Measurements from ENCODE around the gene DDX54.
A peak's percentile ranks its signal among the peaks of the same experiment; 100 is the strongest.

The DDX54 gene, protein sequence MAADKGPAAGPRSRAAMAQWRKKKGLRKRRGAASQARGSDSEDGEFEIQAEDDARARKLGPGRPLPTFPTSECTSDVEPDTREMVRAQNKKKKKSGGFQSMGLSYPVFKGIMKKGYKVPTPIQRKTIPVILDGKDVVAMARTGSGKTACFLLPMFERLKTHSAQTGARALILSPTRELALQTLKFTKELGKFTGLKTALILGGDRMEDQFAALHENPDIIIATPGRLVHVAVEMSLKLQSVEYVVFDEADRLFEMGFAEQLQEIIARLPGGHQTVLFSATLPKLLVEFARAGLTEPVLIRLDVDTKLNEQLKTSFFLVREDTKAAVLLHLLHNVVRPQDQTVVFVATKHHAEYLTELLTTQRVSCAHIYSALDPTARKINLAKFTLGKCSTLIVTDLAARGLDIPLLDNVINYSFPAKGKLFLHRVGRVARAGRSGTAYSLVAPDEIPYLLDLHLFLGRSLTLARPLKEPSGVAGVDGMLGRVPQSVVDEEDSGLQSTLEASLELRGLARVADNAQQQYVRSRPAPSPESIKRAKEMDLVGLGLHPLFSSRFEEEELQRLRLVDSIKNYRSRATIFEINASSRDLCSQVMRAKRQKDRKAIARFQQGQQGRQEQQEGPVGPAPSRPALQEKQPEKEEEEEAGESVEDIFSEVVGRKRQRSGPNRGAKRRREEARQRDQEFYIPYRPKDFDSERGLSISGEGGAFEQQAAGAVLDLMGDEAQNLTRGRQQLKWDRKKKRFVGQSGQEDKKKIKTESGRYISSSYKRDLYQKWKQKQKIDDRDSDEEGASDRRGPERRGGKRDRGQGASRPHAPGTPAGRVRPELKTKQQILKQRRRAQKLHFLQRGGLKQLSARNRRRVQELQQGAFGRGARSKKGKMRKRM

DNA sequence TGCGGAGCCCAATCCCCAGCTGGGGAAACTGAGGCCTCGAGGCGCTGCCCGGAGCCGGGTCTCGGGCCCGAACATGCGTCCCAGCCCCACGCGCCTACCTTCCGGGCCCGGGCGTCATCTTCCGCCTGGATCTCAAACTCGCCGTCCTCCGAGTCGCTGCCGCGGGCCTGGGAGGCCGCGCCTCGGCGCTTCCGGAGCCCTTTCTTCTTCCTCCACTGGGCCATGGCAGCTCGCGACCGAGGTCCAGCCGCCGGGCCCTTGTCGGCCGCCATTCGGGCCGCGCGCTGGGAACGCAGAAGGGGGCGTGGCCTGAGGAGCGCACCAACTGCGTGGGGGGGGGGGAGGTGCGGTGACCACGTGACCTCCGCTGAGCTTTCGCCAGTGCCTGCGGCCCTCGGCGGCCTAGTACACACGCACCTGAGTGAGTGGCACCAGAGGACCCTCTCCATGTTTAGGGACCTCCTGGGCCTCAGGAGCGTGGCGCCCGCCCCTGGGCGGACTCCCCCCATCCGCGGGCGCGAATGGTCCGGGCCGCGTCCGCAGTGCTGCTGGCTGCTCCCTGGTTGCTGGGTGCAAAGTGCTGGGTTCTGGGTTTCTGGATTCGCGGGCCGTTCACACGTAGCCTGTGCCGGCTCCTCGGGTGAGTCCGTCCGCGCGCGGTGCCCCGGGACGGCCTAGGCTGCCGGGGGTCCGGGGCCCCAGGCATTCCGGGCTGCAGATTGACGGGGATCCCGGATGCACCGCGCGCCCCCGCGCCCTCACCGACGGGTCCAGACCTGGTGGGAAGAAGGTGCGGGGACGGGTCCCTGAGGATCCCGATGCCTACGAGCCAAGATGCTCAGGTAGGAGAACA is at the start of gene DDX54, which contains the start of gene RITA1:
DDX54 (minus strand) TSS at position 299 of the 853 bp plus-strand sequence; CDS start at position 272, 27 bp downstream.
RITA1 (plus strand) TSS at position 542 of the 853 bp plus-strand sequence. CDS start 1,026 bp downstream, outside the sequence.
- TF ChIP-seq, protein P1, sequence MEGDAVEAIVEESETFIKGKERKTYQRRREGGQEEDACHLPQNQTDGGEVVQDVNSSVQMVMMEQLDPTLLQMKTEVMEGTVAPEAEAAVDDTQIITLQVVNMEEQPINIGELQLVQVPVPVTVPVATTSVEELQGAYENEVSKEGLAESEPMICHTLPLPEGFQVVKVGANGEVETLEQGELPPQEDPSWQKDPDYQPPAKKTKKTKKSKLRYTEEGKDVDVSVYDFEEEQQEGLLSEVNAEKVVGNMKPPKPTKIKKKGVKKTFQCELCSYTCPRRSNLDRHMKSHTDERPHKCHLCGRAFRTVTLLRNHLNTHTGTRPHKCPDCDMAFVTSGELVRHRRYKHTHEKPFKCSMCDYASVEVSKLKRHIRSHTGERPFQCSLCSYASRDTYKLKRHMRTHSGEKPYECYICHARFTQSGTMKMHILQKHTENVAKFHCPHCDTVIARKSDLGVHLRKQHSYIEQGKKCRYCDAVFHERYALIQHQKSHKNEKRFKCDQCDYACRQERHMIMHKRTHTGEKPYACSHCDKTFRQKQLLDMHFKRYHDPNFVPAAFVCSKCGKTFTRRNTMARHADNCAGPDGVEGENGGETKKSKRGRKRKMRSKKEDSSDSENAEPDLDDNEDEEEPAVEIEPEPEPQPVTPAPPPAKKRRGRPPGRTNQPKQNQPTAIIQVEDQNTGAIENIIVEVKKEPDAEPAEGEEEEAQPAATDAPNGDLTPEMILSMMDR (IDR thresholded peaks at IDR 0.05; ENCODE audit: low read depth, low read length, missing control alignments) = no peak
- peak within 1 kb of the TSS; percentile 75 for H3K4me3 ChIP-seq (ENCODE audit: low read depth, low read length)
- in situ Hi-C loops (cut with HindIII; ENCODE audit: low sequenced_read_pairs) = no loop called here
- no peak for DNase-seq (ENCODE audit: low read depth)

- in situ Hi-C loops (cut with HindIII; ENCODE audit: low sequenced_read_pairs) = no loop called here
- TF ChIP-seq, protein P1 (IDR thresholded peaks at IDR 0.05; ENCODE audit: low read depth, low read length, missing control alignments) = no peak
- no peak for DNase-seq (ENCODE audit: low read depth)
- H3K4me3 ChIP-seq (ENCODE audit: low read depth, low read length) = no peak overlapping the region
These were observed 49.2 kb upstream of the DDX54 start for GRCh38 chr12:113234483-113234882.

DNA sequence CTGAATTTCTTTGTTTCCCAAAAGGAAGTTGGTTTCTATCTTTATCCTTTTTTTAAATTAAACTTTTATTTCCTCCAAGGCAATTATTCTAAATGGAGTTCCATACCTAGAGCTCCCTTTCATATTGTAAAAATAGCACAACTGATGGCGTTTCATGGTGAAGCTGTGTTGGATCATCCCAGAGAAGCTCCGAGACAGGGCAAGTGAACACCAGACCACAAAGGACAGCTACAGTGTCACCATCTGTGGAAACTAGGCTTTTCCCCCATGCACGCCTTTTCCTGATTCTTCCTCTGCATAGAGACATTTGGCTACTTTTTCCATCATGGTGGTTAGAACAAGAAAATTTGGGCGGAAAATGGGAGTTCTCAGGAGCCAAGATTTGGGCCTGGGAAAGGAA is 48.7 kb upstream of the DDX54 start:
- in situ Hi-C loops (cut with HindIII; ENCODE audit: low sequenced_read_pairs) = no loop called here
- no peak overlapping the region for H3K4me3 ChIP-seq (ENCODE audit: low read depth, low read length)
- TF ChIP-seq, protein P1 (IDR thresholded peaks at IDR 0.05; ENCODE audit: low read depth, low read length, missing control alignments) = no peak
- no peak for DNase-seq (ENCODE audit: low read depth)

- no peak overlapping the region for H3K4me3 ChIP-seq (ENCODE audit: low read depth, low read length)
- DNase-seq (ENCODE audit: low read depth) = peak; percentile 67
- TF ChIP-seq, protein P1 (IDR thresholded peaks at IDR 0.05; ENCODE audit: low read depth, low read length, missing control alignments) = no peak
- in situ Hi-C loops (cut with HindIII; ENCODE audit: low sequenced_read_pairs) = no loop called here
These were observed 47.7 kb upstream of the DDX54 start for GRCh38 chr12:113232840-113233585.

DNA sequence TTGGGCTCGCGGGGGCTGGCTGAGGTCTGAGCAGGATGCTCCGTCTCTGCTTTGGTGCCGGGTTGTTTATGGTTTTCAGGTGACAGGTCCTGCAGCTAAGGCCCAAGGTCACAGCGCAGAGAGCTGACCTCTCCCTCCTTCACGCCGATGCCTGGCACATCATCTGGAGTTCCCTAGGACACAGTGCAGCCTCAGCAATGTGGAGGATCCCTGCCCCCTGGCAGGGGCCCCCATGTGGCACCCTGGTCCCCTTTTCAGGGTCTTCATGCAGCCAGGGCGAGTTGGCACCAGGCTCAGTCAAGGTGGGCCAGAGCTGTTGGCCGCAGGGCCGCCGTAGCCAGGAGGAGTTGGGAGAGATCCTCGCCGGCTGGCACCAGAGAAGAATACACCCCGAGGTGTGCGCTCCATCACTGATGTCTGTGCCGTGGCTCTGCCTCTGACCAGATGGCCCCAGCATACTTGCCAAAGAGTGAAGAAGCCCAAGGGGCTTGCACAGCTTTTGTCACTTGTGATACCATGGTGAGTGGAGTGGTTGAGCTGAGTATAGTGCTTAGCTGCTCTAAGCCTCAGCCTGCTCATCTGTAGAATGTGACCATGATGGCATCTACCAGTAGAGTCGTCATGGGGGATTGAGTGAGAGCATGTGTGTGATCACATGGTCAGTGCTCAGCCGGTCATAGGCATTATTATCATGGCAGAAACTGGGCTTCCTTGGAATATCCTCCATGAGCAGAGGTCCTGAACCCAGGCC is 47.0 kb upstream of the DDX54 start:
- no peak for DNase-seq (ENCODE audit: low read depth)
- TF ChIP-seq, protein P1 (IDR thresholded peaks at IDR 0.05; ENCODE audit: low read depth, low read length, missing control alignments) = no peak
- no peak overlapping the region for H3K4me3 ChIP-seq (ENCODE audit: low read depth, low read length)
- in situ Hi-C loops (cut with HindIII; ENCODE audit: low sequenced_read_pairs) = no loop called here

Measured in astrocyte of the cerebellum (primary cell).